GM21737 (cell line): Measurements from ENCODE around the gene NINL.
"Not testable (repeated sequence)": the region's sequence is repeated elsewhere in the genome, so short reads cannot be mapped to it uniquely, and the experiment has no call there.

Experiments used
- ATAC-seq: cut with Tn5 transposase; IDR thresholded peaks from one replicate; pipeline ENCODE4 v1.9.1; 2021; ENCODE audit warnings: mild to moderate bottlenecking, moderate library complexity; ENCODE audit not compliant: unreplicated experiment

The NINL gene

DNA sequence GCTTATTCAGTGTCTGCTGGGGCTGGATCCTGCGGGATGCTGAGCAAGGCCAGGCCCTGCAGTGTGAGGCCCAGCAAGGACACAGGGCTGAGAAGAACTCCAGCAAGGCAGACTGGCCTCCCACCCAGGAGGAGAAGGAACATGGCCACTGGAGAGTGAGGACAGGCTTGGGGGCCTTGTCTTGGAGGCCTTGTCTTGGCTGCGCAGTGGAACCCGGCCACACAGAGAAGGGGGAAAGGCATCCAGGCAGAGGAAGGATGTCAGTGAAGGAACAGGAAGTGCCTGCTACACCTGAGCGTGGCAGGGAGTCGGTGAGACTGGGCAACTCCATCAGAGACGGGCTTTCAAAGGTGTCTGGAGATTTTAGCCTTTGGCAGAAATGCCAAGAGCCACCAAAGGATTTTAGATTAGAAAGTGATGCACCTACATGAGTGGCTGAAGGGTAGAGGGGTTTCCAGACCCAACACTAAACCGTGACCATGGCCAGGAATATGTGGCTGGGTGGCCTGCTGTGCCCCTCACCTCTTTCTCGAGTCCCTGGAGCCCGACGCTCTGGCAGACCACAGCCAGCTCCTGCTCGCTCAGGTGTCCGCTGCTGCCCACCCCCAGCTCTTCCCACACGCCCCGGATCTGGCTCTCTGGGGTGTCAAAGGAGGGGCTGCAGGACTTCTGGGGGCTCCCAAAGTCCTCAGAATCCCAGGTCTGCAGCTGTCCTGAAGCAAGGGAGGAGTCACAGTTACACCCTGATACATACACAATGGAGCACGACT, 80.8 kb downstream of the NINL start:
- no peak for ATAC-seq

DNA sequence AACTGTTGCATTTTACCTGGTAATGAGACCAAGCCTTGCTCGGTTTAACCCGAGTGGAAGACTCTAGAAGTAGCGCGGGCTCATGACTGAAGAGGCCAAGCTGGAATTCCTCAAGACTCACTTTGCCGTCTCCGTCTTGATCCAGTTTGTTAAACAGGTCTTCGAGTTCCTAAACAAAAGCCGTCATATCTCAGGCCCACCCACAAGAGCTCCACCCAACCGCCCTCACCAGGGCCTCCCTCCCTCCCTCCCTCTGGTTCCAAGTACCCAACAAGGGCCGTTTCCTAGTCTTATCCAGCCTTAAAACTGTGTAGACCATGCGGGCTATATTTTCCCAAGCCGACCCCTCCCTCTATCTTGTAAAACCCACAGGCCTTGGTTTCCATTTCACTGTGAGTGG, 81.4 kb downstream of the NINL start:
- no peak for ATAC-seq

- not testable (repeated sequence) for ATAC-seq
Observed at GRCh38 chr20:25503051-25503639, 82.2 kb downstream of the NINL start.

DNA sequence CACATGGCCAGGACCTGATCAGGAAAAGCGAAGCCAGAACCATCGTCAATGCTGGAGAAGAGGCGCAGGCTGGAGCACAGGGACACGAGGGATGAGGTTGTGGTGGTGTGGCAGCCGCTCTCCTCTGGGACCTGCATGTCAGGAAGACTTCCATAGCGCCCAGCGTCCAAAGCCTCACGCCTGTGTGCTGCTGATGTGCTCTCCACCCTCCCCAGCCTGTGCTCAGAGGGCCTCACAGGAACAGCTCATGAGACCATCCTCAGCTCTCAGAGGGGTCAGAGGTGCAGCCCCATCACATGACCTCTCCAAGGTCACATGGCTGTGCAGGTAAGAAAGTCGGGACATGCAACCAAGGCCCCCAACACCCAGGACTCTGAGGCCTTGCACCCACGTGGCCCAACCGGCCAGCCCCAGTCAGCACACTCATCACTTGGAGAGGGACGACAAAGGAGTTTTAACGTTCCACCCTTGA, 84.4 kb downstream of the NINL start:
- ATAC-seq: no peak

DNA sequence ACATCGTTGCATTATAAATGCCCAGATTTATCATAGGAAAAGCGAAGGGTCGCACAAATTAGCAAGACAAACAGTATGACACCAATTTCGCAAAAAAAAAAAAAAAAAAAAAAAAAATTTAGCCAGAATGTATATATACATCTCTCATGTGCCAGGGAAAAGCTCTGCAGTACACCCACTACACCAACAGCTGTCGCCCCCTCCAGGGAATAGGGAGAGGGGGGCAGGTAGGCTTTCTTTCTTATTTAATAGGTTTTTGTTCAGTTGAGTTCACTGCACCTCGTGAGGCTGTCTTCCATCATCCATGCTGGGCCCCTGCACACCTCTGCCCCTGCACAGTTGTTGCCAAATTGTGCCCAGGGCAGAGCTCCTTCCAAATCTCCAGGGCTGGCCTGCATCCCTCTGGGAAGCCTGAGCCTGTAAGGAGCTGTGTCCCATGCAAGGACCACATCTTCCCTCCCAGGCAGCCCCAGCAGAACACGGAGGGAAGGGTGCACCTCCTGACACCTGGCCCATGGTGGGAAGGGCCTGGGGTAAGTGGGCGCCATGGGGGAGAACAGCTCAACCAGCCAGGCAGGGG, 85.4 kb downstream of the NINL start:
- ATAC-seq: no peak

- ATAC-seq: no peak
Observed at GRCh38 chr20:25499031-25499430, 86.3 kb downstream of the NINL start.

DNA sequence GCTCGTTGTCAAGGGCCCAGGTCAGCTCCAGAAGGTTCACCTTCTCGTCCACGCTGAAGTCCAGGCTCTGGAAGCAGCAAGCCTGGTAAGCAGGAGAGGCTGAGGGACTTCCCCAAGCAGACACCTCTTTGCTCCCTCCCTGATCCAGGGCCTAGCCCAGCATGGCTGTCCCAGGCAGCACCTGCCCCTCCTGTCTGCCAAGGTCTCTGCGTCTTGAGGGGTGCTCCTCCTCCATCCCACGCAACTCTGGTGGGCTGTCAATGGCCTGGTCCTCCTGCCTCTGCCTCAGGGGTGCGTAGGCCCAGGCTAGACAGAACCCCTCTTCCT, 87.1 kb downstream of the NINL start:
- ATAC-seq: no peak

DNA sequence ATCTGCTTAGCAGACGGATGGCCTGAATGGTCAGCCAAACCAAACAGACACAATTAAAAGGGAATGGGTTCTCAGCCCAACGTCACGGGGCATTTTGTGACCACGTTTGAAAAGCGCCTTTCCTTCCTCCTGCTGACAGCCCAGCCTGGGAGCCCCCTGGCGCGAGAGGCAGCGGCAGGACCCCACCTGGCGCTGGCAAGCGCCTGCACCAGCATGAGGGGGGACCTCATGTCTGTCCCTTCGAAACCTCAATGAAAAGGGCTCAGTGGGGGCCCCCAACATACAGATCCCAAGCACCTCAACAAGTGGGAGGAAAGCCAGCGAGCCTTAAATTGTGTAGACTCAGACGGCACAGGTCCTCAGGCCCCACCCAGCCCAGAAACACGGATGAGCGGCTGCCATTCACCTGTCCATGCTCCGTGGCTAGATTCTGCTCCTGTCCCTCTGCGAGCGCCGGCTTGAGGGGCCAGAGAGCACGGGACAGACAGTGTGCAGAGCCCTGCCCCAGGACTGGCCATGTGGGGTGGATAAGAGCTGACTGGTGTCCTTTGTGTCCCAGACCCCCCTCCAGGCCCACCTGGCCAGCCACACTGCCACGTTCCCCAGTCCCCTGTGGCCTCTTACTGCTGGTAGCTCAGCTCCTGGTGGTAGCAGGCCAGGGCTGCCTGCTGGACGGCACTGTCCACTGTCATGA, 87.6 kb downstream of the NINL start:
- no peak for ATAC-seq

DNA sequence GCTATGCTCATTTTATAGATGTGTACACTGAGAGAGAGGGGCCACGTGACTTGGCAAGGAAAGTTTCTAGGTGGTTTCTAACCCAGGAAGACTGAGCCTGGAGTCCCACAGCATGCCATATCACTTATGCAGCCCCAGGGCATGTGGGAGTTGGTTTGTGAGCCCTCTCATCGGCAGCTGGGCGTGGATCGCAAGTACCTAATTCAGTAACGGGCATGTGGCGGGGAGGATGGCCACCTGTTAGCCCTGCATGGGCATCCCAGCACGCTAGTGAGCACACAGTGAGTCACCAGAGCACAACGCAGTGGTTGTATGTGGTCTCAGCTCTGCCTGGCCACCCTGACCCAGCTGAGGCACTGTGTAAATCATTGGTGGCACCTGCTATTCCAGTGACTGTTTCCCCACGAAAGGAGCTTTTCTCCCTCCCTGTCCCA, 88.3 kb downstream of the NINL start:
- no peak for ATAC-seq

GRCh38 chr20:25496165-25496967, 89.0 kb downstream of the NINL start:
- no peak for ATAC-seq

DNA sequence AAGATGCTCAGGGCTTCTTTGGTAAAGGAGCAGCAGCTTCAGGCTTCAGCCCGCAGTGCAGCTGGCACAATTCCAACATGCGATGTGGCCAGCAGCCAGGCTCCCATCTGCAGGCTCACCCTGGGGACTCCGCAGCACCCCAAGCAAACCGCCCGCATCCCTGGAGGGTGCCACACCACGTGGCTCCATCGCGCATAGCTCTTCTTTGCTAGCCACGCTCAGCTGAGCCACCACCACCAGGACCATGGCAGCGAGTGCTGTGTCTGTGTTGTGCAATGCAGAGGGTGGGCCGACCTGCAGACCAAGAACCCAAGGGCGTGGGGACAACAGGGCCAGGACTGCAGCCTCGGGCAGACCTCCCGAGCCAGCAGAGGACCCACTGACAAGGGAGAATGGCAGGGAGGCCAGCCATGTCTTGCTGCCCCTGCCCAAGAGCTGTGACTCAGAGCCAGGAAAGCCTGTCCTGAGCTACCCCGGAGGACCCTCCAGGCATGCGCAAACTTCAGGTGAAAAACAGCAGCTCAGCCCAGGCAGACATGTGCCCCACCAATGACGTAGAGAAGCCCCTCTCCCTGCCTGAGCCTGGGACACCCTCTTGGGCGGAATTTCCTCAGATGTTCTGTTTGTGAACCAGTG, 90.0 kb downstream of the NINL start:
- no peak for ATAC-seq

DNA sequence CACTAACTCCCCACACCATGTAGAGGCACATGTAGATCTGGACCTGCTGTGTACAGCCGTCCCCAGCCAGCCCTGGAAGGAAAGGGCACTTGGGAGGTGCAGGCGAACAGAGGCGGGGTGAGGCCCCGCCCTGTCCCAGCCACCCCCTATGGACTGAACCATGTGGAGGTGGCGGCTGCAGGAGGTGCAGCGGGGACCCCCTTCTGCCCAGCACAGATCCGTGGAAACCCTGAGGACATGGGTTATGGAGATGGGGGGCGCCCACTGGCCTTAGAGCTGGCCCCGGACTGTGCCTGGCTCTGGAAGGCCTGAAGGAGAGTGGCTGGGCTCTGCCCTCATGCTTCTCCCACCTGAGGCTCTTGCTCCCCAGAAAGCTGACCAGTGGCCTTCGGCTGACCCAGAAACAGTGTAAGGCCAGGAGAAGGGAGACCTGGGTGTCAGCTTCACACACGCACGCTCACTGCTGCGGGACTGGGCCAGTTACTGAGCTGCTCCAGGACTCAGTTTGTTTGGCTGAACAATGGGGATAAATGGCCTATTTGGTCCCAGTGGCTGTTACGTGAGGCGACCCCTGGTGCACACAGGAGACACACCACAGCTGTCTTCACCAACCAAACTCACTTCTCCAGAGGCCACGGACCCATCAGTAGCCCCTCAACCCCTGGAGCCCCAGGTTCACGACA, 90.7 kb downstream of the NINL start:
- no peak for ATAC-seq

- ATAC-seq: no peak
Observed at GRCh38 chr20:25493748-25494505, 91.4 kb downstream of the NINL start.

DNA sequence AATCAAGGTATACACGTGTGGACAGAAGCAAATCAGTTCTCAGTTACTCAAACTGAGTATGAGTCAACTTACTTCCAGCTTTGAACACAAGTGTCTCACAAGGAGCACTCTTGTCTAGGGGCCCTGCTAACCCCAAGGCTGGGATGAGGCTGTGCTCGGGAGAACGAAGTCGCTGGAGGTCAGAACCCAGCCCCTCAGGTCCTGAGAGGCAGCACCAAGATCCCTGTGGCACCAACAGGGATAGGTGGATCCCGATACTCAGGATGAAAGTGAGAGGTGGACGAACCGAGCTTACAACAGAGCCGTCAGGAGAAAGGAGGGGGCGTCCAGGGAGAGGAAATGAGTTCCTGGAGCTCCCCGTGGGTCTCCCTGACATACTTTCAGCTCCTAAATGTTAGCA, 92.2 kb downstream of the NINL start:
- ATAC-seq: no peak

DNA sequence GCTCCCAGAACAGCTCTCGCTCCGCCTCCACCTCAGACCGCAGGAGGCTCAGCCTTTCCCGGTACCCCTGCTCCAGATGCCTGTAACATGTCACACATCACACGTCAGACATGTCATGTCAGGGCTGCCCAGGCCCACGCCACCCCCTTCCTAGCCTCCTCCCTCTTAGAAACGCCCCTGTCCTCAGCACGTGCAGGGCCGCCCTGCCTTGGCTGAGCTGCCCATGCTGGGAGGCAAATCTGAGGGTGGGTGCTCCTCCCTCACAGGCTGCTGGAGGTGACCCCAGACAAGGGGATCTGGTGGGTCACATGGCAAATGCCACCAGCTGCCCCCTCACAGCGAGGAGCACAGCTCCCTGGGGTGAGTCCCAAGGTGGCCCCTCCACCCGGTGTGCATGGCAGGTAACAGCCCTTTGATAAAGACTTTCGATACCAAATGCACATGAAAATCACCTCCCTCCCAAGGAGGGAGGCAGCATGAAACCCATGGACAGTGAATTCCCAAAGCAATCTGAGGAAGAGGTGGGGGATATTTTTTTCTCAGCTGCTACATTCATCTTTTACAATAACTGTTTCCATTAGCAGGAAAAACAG, 93.8 kb downstream of the NINL start:
- ATAC-seq: no peak

- ATAC-seq: no peak
Observed at GRCh38 chr20:25490656-25491445, 94.5 kb downstream of the NINL start.

- ATAC-seq: no peak
Observed at GRCh38 chr20:25489221-25489871, 96.0 kb downstream of the NINL start.
